ENCODE data around the gene ROGDI.

The ROGDI gene

DNA sequence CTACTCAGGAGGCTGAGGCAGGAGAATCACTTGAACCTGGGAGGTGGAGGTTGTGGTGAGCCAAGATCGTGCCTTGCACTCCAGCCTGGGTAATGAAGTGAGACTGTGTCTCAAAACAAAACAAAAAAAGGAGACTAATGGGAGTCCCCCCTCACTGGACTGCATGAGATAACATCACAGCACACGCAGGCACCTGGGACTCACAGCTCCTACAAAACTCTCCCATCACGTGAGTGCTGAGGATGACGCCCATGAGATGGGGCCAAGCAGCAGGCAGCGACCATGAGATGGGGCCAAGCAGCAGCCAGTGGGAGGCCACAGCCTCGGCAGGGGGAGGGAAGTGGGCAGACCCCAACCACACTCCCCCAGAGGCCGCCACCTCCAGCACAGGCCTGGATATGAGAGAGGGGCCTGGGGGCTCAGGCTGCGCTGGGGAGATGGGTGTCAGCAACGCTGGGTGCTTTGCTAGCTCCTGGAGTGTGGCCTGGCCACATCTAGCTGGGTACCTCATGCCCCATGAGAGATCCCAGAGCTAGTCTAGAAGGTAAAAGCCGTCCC, 52.7 kb downstream of the ROGDI start:
- TF ChIP-seq, protein P1, sequence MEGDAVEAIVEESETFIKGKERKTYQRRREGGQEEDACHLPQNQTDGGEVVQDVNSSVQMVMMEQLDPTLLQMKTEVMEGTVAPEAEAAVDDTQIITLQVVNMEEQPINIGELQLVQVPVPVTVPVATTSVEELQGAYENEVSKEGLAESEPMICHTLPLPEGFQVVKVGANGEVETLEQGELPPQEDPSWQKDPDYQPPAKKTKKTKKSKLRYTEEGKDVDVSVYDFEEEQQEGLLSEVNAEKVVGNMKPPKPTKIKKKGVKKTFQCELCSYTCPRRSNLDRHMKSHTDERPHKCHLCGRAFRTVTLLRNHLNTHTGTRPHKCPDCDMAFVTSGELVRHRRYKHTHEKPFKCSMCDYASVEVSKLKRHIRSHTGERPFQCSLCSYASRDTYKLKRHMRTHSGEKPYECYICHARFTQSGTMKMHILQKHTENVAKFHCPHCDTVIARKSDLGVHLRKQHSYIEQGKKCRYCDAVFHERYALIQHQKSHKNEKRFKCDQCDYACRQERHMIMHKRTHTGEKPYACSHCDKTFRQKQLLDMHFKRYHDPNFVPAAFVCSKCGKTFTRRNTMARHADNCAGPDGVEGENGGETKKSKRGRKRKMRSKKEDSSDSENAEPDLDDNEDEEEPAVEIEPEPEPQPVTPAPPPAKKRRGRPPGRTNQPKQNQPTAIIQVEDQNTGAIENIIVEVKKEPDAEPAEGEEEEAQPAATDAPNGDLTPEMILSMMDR (IDR thresholded peaks at IDR 0.05; ENCODE audit: insufficient read depth, low read depth, low read length, missing control alignments): no peak
- H3K4me3 ChIP-seq (ENCODE audit: low read depth, low read length): no peak overlapping the region
- DNase-seq (ENCODE audit: low read depth): peak; percentile 30

DNA sequence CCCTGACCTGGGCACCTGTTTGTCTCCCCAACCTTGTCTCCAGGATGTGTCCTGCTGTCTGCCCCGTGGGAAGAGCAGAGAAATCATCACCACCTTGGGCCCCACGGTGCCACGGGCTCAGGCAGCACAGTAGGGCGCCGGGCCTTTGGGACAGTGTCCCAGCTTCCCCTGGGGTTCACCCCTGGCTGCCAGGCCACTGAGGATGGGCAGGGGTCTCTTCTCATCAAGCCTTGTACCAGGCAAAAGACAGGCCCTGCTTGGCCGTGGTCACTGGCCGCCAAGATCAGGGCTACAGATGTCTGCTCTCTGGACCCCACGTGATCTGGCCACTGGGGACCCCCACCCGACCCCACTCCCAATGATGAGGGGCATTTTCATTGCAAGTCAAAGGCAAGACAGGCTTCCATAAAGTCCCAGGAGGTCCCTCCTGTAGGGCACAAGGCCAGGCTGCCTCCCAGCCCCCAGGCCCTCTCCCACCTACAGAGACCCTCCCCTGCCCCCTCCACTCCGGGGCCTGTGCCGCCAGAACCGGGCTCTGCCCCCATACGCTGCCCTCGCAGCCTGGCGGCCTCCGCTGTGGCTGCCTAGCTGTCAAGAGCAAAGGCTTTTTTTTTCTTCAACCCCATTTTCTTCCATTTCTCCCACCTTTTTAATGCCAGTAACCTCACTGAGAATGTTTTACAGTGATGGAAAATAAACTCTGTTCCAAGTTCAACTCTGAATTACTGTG, 53.6 kb downstream of the ROGDI start:
- TF ChIP-seq, protein P1 (IDR thresholded peaks at IDR 0.05; ENCODE audit: insufficient read depth, low read depth, low read length, missing control alignments): no peak
- no peak overlapping the region for H3K4me3 ChIP-seq (ENCODE audit: low read depth, low read length)
- DNase-seq (ENCODE audit: low read depth): no peak

DNA sequence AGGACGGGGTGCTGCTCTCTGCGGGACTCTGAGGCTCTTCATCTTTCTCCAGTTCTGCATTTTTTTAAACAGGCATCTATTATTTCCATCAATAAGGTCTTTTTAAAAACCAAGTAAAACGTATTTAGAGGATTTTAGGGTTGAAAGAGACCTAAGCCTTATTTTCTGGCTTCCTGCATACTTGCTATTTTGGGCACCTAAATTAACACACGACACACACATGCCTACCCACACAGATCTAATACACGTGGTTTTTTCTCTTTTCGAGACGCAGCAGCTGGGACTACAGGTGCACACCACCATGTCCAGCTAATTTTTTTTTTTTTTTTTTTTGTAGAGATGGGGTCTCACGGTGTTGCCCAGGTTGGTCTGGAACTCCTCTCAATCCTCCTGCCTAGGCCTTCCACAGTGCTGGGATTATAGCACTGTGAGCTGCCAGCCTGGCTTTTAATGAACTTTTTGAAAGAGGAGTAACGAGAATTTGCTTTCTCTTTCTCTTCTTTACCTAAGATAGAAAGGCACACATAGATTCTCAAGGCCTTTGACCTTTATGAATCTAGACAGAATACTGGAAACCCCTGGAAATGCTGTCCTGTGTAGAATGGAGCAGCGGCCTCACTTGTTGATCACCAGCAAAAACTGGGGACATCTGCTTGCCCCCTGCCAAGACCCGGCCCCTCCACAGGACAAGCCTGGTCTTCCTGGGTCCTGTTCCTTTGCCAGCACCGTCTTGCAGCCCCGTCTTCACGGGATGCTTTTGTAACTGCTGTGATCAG, 54.3 kb downstream of the ROGDI start:
- peak; percentile 22 for DNase-seq (ENCODE audit: low read depth)

DNA sequence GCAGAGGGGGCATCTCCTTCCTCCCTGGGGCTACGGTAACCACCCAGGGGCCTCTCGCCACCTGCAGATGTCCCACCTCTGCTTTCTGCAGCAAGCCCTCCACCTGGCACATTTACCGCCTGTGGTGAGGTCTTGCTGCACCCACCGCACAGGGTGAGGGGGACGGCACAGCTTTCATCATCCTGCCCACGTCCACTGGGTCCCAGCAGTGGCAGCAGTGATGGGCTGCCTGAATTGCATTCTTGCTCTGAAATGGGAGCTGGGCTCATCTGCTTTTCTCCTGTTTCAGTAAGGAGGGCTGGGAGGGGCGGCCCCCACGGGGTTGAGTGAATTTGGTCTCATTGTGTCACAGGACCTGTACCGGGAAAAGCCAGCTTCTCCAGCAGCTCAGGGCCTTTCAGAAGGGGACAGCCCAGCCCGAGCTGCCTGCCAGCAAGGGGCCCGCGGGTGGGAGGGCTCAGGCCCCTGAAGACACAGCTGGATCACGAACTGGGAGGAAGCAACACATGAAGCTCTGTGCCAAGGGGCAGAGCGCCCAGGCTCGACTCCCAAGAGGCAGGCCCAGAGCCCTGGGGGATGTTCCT, 55.4 kb downstream of the ROGDI start:
- no peak for DNase-seq (ENCODE audit: low read depth)
- no peak overlapping the region for H3K4me3 ChIP-seq (ENCODE audit: low read depth, low read length)

More for the DNA sequence above, 54.3 kb downstream of the ROGDI start:
- TF ChIP-seq, protein P1 (IDR thresholded peaks at IDR 0.05; ENCODE audit: insufficient read depth, low read depth, low read length, missing control alignments): no peak
- H3K4me3 ChIP-seq (ENCODE audit: low read depth, low read length): no peak overlapping the region

More for the DNA sequence above, 55.4 kb downstream of the ROGDI start:
- TF ChIP-seq, protein P1 (IDR thresholded peaks at IDR 0.05; ENCODE audit: insufficient read depth, low read depth, low read length, missing control alignments): no peak
